ENCODE measurements around the gene ARHGAP22.

The ARHGAP22 gene

GRCh38 chr10:48481385-48481784, 123.5 kb downstream of the ARHGAP22 start:
- H3K79me1 ChIP-seq (replicated peaks; ENCODE audit: low read length, poor library complexity, severe bottlenecking) = peaks cover 3% of the 10 kb centered on the region
- no peak overlapping the region for H2BK5ac ChIP-seq (ENCODE audit: low read depth, low read length, poor library complexity, severe bottlenecking)
- peaks cover 7 to 70% of the 10 kb centered on the region in 2 experiments for H3K36me3 ChIP-seq (ENCODE audit: control insufficient read depth in 1 of 2, insufficient read depth in 2 of 2, low read depth in 1 of 2, low read length in 2 of 2)
- H3K4me3 ChIP-seq (ENCODE audit: insufficient read depth in 1 of 2, low read depth in 1 of 2, low read length in 2 of 2) = no peak overlapping the region
- no peak overlapping the region for H3K14ac ChIP-seq (ENCODE audit: low read length in 2 of 2)
- no peak overlapping the region for H2BK15ac ChIP-seq (ENCODE audit: low read depth, poor library complexity, severe bottlenecking)
- H3K9me3 ChIP-seq (ENCODE audit: control insufficient read depth, low read length) = no peaks in the 10 kb centered on the region
- H3K27me3 ChIP-seq (ENCODE audit: control insufficient read depth in 1 of 2, insufficient read depth in 1 of 2, low read length in 2 of 2) = no peaks in the 10 kb centered on the region
- no peak overlapping the region for H3K9ac ChIP-seq (ENCODE audit: low read length)
- no peak overlapping the region for H2BK12ac ChIP-seq (ENCODE audit: low read length in 2 of 2)
- H2BK120ac ChIP-seq (ENCODE audit: low read depth, low read length) = no peak overlapping the region
- H2AK5ac ChIP-seq (ENCODE audit: low read length, severe bottlenecking) = no peak overlapping the region
- H4K8ac ChIP-seq (ENCODE audit: low read length) = no peak overlapping the region
- no peak overlapping the region for H4K91ac ChIP-seq (ENCODE audit: low read length)
- no peak overlapping the region for H3K23ac ChIP-seq (ENCODE audit: low read length in 2 of 2)
- DNase-seq = no peak
- no peak overlapping the region for H3K27ac ChIP-seq (ENCODE audit: low read length, poor library complexity, severe bottlenecking)
- H2AFZ ChIP-seq (ENCODE audit: low read depth, low read length) = no peak overlapping the region
- no peak overlapping the region for H3K4ac ChIP-seq (ENCODE audit: low read depth in 1 of 2, low read length in 2 of 2)
- peaks cover 2% of the 10 kb centered on the region for H3K4me1 ChIP-seq (ENCODE audit: control insufficient read depth, insufficient read depth, low read depth, low read length)
- 100% methylated on average over 1 of the region's 2 CpGs for WGBS
- H3K4me2 ChIP-seq (ENCODE audit: low read length, poor library complexity, severe bottlenecking) = no peak overlapping the region
- H3K18ac ChIP-seq (ENCODE audit: low read depth in 1 of 2, low read length in 2 of 2) = no peak overlapping the region

GRCh38 chr10:48480397-48481374, 124.2 kb downstream of the ARHGAP22 start:
- 74% methylated on average over 19 of the region's 20 CpGs for WGBS
- H3K27ac ChIP-seq (ENCODE audit: low read length, poor library complexity, severe bottlenecking) = no peak overlapping the region
- no peaks in the 10 kb centered on the region for H3K27me3 ChIP-seq (ENCODE audit: control insufficient read depth in 1 of 2, insufficient read depth in 1 of 2, low read length in 2 of 2)
- no peak for DNase-seq
- H2BK12ac ChIP-seq (ENCODE audit: low read length in 2 of 2) = no peak overlapping the region
- H3K4me2 ChIP-seq (ENCODE audit: low read length, poor library complexity, severe bottlenecking) = no peak overlapping the region
- no peak overlapping the region for H3K23ac ChIP-seq (ENCODE audit: low read length in 2 of 2)
- H3K14ac ChIP-seq (ENCODE audit: low read length in 2 of 2) = peak overlapping the region in 1 of 2 experiments; percentile 64
- H3K9ac ChIP-seq (ENCODE audit: low read length) = no peak overlapping the region
- peaks cover 4% of the 10 kb centered on the region for H3K79me1 ChIP-seq (replicated peaks; ENCODE audit: low read length, poor library complexity, severe bottlenecking)
- H2BK15ac ChIP-seq (ENCODE audit: low read depth, poor library complexity, severe bottlenecking) = no peak overlapping the region
- H4K8ac ChIP-seq (ENCODE audit: low read length) = peak overlapping the region; percentile 73
- H3K18ac ChIP-seq (ENCODE audit: low read depth in 1 of 2, low read length in 2 of 2) = no peak overlapping the region
- H3K4me3 ChIP-seq (ENCODE audit: insufficient read depth in 1 of 2, low read depth in 1 of 2, low read length in 2 of 2) = no peak overlapping the region
- no peaks in the 10 kb centered on the region for H3K9me3 ChIP-seq (ENCODE audit: control insufficient read depth, low read length)
- peaks cover 7 to 72% of the 10 kb centered on the region in 2 experiments for H3K36me3 ChIP-seq (ENCODE audit: control insufficient read depth in 1 of 2, insufficient read depth in 2 of 2, low read depth in 1 of 2, low read length in 2 of 2)
- no peak overlapping the region for H3K4ac ChIP-seq (ENCODE audit: low read depth in 1 of 2, low read length in 2 of 2)
- H2BK120ac ChIP-seq (ENCODE audit: low read depth, low read length) = no peak overlapping the region
- no peak overlapping the region for H2AFZ ChIP-seq (ENCODE audit: low read depth, low read length)
- no peak overlapping the region for H2BK5ac ChIP-seq (ENCODE audit: low read depth, low read length, poor library complexity, severe bottlenecking)
- H3K4me1 ChIP-seq (ENCODE audit: control insufficient read depth, insufficient read depth, low read depth, low read length) = peaks cover 2% of the 10 kb centered on the region
- H4K91ac ChIP-seq (ENCODE audit: low read length) = peak overlapping the region; percentile 28
- H2AK5ac ChIP-seq (ENCODE audit: low read length, severe bottlenecking) = no peak overlapping the region

GRCh38 chr10:48478980-48479811, 125.7 kb downstream of the ARHGAP22 start:
- WGBS = 89% methylated on average over 30 of the region's 30 CpGs
- H3K9me3 ChIP-seq (ENCODE audit: control insufficient read depth, low read length) = no peaks in the 10 kb centered on the region
- H2BK120ac ChIP-seq (ENCODE audit: low read depth, low read length) = no peak overlapping the region
- no peak overlapping the region for H2BK12ac ChIP-seq (ENCODE audit: low read length in 2 of 2)
- peak overlapping the region in 1 of 2 experiments; percentile 29 for H3K18ac ChIP-seq (ENCODE audit: low read depth in 1 of 2, low read length in 2 of 2)
- no peak overlapping the region for H3K23ac ChIP-seq (ENCODE audit: low read length in 2 of 2)
- no peak overlapping the region for H2AK5ac ChIP-seq (ENCODE audit: low read length, severe bottlenecking)
- no peak for DNase-seq
- no peak overlapping the region for H2BK15ac ChIP-seq (ENCODE audit: low read depth, poor library complexity, severe bottlenecking)
- H3K36me3 ChIP-seq (ENCODE audit: control insufficient read depth in 1 of 2, insufficient read depth in 2 of 2, low read depth in 1 of 2, low read length in 2 of 2) = peaks cover 7 to 73% of the 10 kb centered on the region in 2 experiments
- H4K91ac ChIP-seq (ENCODE audit: low read length) = peak overlapping the region; percentile 52
- no peak overlapping the region for H3K4me3 ChIP-seq (ENCODE audit: insufficient read depth in 1 of 2, low read depth in 1 of 2, low read length in 2 of 2)
- no peak overlapping the region for H3K14ac ChIP-seq (ENCODE audit: low read length in 2 of 2)
- H2BK5ac ChIP-seq (ENCODE audit: low read depth, low read length, poor library complexity, severe bottlenecking) = no peak overlapping the region
- no peak overlapping the region for H2AFZ ChIP-seq (ENCODE audit: low read depth, low read length)
- peaks cover 2% of the 10 kb centered on the region for H3K4me1 ChIP-seq (ENCODE audit: control insufficient read depth, insufficient read depth, low read depth, low read length)
- no peak overlapping the region for H3K9ac ChIP-seq (ENCODE audit: low read length)
- H3K27me3 ChIP-seq (ENCODE audit: control insufficient read depth in 1 of 2, insufficient read depth in 1 of 2, low read length in 2 of 2) = no peaks in the 10 kb centered on the region
- no peak overlapping the region for H3K4ac ChIP-seq (ENCODE audit: low read depth in 1 of 2, low read length in 2 of 2)
- H3K27ac ChIP-seq (ENCODE audit: low read length, poor library complexity, severe bottlenecking) = no peak overlapping the region
- no peak overlapping the region for H4K8ac ChIP-seq (ENCODE audit: low read length)
- peaks cover 4% of the 10 kb centered on the region for H3K79me1 ChIP-seq (replicated peaks; ENCODE audit: low read length, poor library complexity, severe bottlenecking)
- no peak overlapping the region for H3K4me2 ChIP-seq (ENCODE audit: low read length, poor library complexity, severe bottlenecking)

GRCh38 chr10:48478469-48478868, 126.4 kb downstream of the ARHGAP22 start:
- Histone ChIP-seq H3K4ac (ENCODE audit: low read depth in 1 of 2, low read length in 2 of 2) (no peak overlapping the region), H3K4me3 (ENCODE audit: insufficient read depth in 1 of 2, low read depth in 1 of 2, low read length in 2 of 2) (no peak overlapping the region), H4K91ac (ENCODE audit: low read length) (no peak overlapping the region), H2AFZ (ENCODE audit: low read depth, low read length) (no peak overlapping the region), H3K27ac (ENCODE audit: low read length, poor library complexity, severe bottlenecking) (no peak overlapping the region), H3K79me1 (replicated peaks; ENCODE audit: low read length, poor library complexity, severe bottlenecking) (peaks cover 4% of the 10 kb centered on the region), H2BK120ac (ENCODE audit: low read depth, low read length) (no peak overlapping the region), H2BK5ac (ENCODE audit: low read depth, low read length, poor library complexity, severe bottlenecking) (no peak overlapping the region), H3K23ac (ENCODE audit: low read length in 2 of 2) (no peak overlapping the region), H3K14ac (ENCODE audit: low read length in 2 of 2) (no peak overlapping the region), H2BK15ac (ENCODE audit: low read depth, poor library complexity, severe bottlenecking) (no peak overlapping the region), H2AK5ac (ENCODE audit: low read length, severe bottlenecking) (no peak overlapping the region), H3K4me1 (ENCODE audit: control insufficient read depth, insufficient read depth, low read depth, low read length) (peaks cover 2% of the 10 kb centered on the region), H3K9ac (ENCODE audit: low read length) (no peak overlapping the region), H3K9me3 (ENCODE audit: control insufficient read depth, low read length) (no peaks in the 10 kb centered on the region), H4K8ac (ENCODE audit: low read length) (peak overlapping the region; percentile 42), H3K18ac (ENCODE audit: low read depth in 1 of 2, low read length in 2 of 2) (no peak overlapping the region), H3K27me3 (ENCODE audit: control insufficient read depth in 1 of 2, insufficient read depth in 1 of 2, low read length in 2 of 2) (no peaks in the 10 kb centered on the region), H3K4me2 (ENCODE audit: low read length, poor library complexity, severe bottlenecking) (no peak overlapping the region), H2BK12ac (ENCODE audit: low read length in 2 of 2) (no peak overlapping the region), H3K36me3 (ENCODE audit: control insufficient read depth in 1 of 2, insufficient read depth in 2 of 2, low read depth in 1 of 2, low read length in 2 of 2) (peaks cover 7 to 71% of the 10 kb centered on the region in 2 experiments)
- no peak for DNase-seq
- WGBS = 97% methylated on average over 5 of the region's 5 CpGs

All from mesenchymal stem cell (in vitro differentiated cells and primary cell).